GM21447 (cell line): ENCODE data around the gene STIM1.
"Not testable (repeated sequence)": the region's sequence is repeated elsewhere in the genome, so short reads cannot be mapped to it uniquely, and the experiment has no call there.

ENCODE experiments used
- ATAC-seq: cut with Tn5 transposase; IDR thresholded peaks from one replicate; pipeline ENCODE4 v1.9.1; 2021; ENCODE audit not compliant: unreplicated experiment

The STIM1 gene

GRCh38 chr11:3970108-3970507, 114.6 kb downstream of the STIM1 start:
- no peak for ATAC-seq

- ATAC-seq = no peak
These were observed 116.4 kb downstream of the STIM1 start for GRCh38 chr11:3971756-3972404.

- no peak for ATAC-seq
These were observed 117.0 kb downstream of the STIM1 start for GRCh38 chr11:3972431-3972830.

DNA sequence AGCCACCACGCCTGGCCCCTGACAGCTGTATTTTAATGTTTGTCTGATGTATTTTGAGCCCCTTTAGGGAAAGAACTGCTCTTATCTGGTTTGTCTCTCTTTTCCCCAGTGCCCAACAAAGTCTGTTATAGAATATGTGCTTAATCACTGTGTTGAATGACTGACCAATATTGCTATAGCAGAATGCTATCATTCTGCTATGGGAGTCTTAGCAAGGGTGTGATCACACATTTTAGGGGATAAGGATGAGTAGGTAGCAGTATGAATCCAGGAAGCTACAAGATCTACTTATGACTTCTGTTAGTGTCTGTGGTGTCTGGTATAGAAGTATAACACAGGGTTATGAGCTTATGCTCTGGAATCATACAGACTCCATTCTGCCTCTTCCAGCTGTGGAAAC, 121.6 kb downstream of the STIM1 start:
- no peak for ATAC-seq

DNA sequence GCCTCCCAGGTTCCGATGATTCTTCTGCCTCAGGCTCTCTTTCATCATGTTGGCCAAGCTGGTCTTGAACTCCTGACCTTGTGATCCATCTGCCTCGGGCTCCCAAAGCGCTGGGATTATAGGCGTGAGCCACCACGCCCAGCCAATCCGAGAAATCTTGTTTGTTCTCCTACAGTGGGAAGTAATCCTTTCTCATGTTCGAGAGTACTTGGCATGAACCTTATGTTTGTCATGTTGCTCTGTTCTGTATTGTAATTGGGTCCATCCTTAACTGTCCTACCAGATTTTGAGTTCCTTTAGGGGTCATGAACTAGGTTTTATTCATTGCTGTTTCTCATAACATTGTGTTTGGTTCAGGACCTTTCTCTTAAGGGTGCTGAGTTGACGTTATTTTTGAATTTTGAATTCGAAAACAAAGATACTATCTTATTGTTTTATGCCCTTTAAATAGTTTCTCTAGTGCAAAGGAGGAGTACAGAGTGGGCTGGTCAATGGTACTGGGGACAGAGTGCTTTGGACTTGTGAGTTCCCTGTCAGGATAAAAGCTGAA, 125.7 kb downstream of the STIM1 start:
- ATAC-seq = no peak

- no peak for ATAC-seq
These were observed 127.0 kb downstream of the STIM1 start for GRCh38 chr11:3982431-3982830.

DNA sequence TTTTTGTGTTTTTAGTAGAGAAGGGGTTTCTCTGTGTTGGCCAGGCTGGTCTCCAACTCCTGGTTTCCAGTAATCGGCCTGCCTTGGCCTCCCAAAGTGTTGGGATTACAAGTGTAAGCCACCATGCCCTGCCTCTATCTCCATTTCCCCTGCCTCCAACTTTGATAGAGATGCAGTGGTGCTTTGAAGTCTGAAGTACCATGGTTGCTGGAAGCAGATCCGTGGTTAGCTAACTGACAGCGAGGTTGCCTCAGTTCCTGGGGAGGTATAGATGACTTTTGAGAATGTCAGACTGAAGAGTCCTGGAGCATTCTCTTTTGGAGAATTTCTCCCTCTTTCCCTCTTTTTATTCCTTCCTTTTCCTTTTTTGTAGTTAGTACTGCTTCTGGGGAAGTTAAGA, 127.6 kb downstream of the STIM1 start:
- no peak for ATAC-seq

DNA sequence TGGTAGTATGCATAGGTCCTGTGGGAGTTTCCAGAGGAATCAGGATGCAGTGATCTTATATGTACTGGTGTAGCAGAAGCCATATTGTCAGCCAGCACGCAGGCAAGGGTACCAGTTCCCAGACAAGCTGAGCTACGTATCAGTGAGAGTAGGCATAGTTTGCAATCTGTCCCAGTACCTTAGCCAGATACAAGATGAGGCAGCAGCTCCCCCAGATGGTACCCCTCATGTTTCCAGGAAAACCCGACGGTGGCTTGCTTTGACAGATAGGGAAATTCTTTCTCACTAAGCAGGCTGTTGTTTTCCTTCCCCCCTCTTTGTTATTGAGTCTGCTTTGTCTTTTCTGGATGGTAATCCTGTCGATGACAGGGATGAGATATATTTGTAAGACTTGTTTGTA, 129.4 kb downstream of the STIM1 start:
- ATAC-seq = no peak

DNA sequence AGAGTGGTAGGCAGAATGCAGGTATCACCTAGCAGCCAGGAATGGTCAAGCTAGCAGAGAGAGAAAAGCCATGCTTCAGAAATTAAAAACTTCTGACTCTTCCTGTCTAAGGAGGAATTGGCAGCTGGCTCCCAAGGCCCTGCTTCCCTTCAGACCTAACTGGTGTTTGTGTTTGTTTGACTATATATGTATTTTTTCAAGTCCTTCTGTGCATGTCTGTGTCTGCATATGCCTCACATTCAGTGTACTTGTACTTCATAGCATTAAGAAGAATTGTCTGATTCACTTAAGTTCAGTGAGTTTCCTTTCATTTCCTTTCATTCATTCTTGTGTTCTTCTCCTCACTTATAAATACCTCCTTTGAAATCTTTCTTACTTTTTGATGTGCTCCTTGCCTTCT, 130.2 kb downstream of the STIM1 start:
- no peak for ATAC-seq

DNA sequence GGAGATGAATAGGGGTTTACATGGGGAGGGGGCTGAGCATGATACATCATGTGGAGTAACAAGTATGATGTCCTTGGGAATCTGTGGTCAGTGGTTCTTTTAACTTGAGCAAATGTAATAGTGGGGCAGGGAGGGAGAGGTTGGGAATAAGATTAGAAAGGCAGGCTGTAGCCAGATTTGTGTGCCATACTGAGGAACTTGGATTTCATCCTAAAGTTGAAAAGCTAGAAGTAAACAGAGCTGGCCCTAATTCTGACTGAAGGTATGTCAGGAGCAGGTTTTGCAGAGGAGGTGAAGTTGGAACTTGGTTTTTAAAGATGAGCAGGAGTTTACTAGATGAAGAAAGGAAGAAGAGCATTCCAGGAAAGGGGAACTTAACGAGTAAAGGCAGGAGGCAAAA, 130.8 kb downstream of the STIM1 start:
- ATAC-seq = no peak

- no peak for ATAC-seq
These were observed 133.9 kb downstream of the STIM1 start for GRCh38 chr11:3989276-3989920.

- ATAC-seq = no peak
These were observed 134.4 kb downstream of the STIM1 start for GRCh38 chr11:3989921-3990290.

- ATAC-seq = no peak
These were observed 134.9 kb downstream of the STIM1 start for GRCh38 chr11:3990406-3990805.

DNA sequence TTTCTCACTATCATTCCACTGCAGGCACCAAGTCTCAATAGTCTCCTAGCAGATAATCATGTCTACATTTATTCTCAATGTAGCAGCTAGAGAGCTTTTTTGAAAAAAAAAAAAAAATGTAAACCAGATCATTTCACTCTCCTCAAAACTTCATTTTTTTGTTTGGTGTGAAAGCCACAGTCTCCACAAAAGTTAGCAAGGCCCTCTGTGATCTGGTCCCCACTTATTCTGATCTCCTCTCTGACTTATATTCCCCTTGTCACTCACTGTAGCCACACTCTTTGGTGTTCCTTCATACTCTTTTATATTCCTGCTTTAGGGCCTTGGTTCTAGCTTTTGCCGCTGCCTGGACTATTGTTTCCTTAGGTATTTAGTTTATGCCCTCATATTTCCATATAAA, 137.5 kb downstream of the STIM1 start:
- ATAC-seq = no peak

DNA sequence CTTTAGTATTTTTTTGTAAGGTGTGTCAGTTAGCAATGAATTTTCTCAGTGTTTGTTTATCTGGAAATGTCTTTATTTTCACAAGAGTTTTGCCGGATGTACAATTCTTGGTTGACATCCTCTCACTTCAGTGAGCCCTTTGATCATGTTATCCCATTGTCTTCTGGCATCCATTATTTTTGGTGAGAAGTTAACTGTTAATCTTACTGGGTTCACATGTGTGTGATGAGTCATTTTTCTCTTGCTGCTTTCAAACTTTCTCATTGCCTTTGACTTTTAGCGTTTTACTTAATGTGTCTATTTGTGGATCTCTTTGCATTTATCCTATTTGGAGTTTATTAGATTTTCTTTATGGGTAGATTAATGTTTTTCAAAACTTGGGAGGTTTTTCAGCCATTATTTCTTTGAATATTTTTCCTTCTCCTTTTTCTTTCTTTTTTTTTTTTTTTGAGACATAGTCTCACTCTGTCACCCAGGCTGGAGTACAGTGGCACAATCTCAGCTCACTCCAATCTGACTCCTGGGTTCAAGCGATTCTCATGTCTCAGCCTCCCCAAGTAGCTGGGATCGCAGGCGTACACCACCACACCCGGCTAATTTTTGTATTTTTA, 138.7 kb downstream of the STIM1 start:
- ATAC-seq = no peak

DNA sequence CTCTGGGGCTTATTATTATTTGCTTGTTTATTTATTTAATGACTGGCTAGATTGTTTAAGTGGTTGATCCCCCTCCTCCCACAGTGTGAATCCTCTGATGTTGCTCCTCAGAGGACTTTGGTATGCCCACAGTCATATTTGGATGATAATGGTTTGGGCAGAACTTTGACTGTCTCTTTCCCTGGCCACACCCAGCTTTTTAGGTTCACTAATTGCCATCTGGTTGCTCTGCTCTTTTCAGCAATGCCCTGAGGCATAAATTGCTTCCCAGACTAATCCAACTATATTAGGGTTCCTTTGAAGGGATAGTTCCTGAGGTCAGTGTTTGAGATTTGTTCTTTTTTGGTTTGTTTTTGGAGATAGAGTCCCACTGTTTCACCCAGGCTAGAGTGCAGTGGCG, 139.8 kb downstream of the STIM1 start:
- no peak for ATAC-seq

DNA sequence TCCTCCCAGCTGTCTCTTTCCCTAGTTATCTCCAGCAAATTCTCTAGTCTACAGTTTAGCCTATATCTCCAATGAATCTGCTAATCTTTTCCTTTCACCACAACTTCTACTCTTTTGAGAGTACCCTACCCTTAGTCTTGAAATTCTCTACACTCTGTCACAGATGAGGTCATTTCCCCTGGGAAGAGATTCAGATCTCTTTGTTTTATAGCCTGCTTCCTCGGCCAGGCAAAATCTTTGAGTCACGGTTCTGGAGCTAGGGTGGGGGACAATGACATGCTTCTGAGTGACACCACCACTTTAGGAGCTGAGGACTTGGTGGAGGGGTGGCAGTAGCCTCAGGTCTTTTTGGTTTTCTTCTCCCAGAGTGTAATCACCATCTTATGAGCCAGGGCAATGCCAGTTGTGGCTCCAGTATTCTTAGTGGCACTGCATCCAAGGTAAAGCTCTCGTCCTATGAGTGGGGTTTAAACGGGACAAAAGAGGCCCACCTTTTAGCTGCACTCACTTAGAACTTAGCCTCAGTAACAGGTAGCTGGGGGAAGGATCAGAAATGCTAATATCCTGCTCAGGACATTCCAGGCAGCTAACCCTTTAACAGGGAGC, 140.6 kb downstream of the STIM1 start:
- no peak for ATAC-seq

GRCh38 chr11:3996651-3997050, 141.2 kb downstream of the STIM1 start:
- no peak for ATAC-seq

- ATAC-seq = not testable (repeated sequence)
These were observed 149.3 kb downstream of the STIM1 start for GRCh38 chr11:4004753-4005152.

- no peak for ATAC-seq
These were observed 151.6 kb downstream of the STIM1 start for GRCh38 chr11:4006946-4007680.

DNA sequence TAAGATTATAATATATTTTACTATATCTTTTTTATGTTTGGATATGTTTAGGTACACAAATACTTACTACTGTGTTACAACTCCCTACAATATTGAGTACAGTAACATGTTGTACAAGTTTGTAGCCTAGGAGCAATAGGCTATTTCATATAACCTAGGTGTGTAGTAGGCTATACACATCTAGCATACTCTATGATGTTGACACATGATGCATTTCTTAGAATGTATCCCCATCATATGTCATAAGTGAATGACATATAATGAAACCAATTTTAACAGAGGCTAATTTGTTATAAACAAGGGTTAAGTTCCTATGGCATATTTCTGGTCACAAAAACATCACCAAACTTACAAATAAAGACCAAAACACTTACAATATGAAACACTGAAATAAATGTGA, 152.7 kb downstream of the STIM1 start:
- ATAC-seq = no peak
